ENCODE data around the gene VSTM2B.

VSTM2B gene

GRCh38 chr19:29576761-29577648 is 51.2 kb downstream of the VSTM2B start:
- no peak overlapping the region for H3K27ac Mint-ChIP-seq
- no peak for DNase-seq
- no peak overlapping the region for H3K4me3 Mint-ChIP-seq
- no peak for TF ChIP-seq CTCF (IDR thresholded peaks at IDR 0.05)
- peaks cover 10% of the 10 kb centered on the region for H3K9me3 Mint-ChIP-seq
- no peaks in the 10 kb centered on the region for H3K36me3 Mint-ChIP-seq (ENCODE audit: low read depth)
- peaks cover 10% of the 10 kb centered on the region for H3K4me1 Mint-ChIP-seq
- H3K27me3 Mint-ChIP-seq (ENCODE audit: low read depth, poor library complexity): peaks cover 79% of the 10 kb centered on the region

GRCh38 chr19:29577649-29577963 is 51.8 kb downstream of the VSTM2B start:
- TF ChIP-seq CTCF (IDR thresholded peaks at IDR 0.05): no peak
- Mint-ChIP-seq H3K27ac (no peak overlapping the region), H3K4me1 (peaks cover 12% of the 10 kb centered on the region), H3K27me3 (ENCODE audit: low read depth, poor library complexity) (peaks cover 74% of the 10 kb centered on the region), H3K36me3 (ENCODE audit: low read depth) (no peaks in the 10 kb centered on the region), H3K9me3 (peaks cover 10% of the 10 kb centered on the region), H3K4me3 (no peak overlapping the region)
- no peak for DNase-seq

- Mint-ChIP-seq H3K4me1 (peaks cover 19% of the 10 kb centered on the region), H3K27me3 (ENCODE audit: low read depth, poor library complexity) (peaks cover 67% of the 10 kb centered on the region), H3K27ac (no peak overlapping the region), H3K9me3 (peaks cover 10% of the 10 kb centered on the region), H3K4me3 (no peak overlapping the region), H3K36me3 (ENCODE audit: low read depth) (no peaks in the 10 kb centered on the region)
- no peak for DNase-seq
- TF ChIP-seq CTCF (IDR thresholded peaks at IDR 0.05): no peak
Measured at GRCh38 chr19:29578349-29578748, 52.6 kb downstream of the VSTM2B start.

GRCh38 chr19:29579308-29579910 is 53.6 kb downstream of the VSTM2B start:
- H3K27ac Mint-ChIP-seq: no peak overlapping the region
- no peak for DNase-seq
- H3K27me3 Mint-ChIP-seq (ENCODE audit: low read depth, poor library complexity): peaks cover 61% of the 10 kb centered on the region
- H3K4me3 Mint-ChIP-seq: no peak overlapping the region
- H3K9me3 Mint-ChIP-seq: peaks cover 14% of the 10 kb centered on the region
- H3K36me3 Mint-ChIP-seq (ENCODE audit: low read depth): no peaks in the 10 kb centered on the region
- peaks cover 28% of the 10 kb centered on the region for H3K4me1 Mint-ChIP-seq
- no peak for TF ChIP-seq CTCF (IDR thresholded peaks at IDR 0.05)

GRCh38 chr19:29581398-29581797 is 55.6 kb downstream of the VSTM2B start:
- Mint-ChIP-seq H3K4me3 (no peak overlapping the region), H3K27me3 (ENCODE audit: low read depth, poor library complexity) (peaks cover 57% of the 10 kb centered on the region), H3K36me3 (ENCODE audit: low read depth) (no peaks in the 10 kb centered on the region), H3K9me3 (peaks cover 22% of the 10 kb centered on the region), H3K27ac (no peak overlapping the region), H3K4me1 (peaks cover 18% of the 10 kb centered on the region)
- TF ChIP-seq CTCF (IDR thresholded peaks at IDR 0.05): no peak
- no peak for DNase-seq
